ENCODE measurements around the gene NDUFS6.
A peak's percentile ranks its signal among the peaks of the same experiment; 100 is the strongest.

The NDUFS6 gene

GRCh38 chr5:1801222-1801966, at the start of gene NDUFS6:
Gene NDUFS6 (plus strand): TSS chr5:1801407. CDS start chr5:1801418, 11 bp downstream.
- DNase-seq = peak; percentile 62

- no peak for DNase-seq
Measured at GRCh38 chr5:1751864-1752822, 49.1 kb upstream of the NDUFS6 start.

- no peak for DNase-seq
Measured at GRCh38 chr5:1752881-1753280, 48.3 kb upstream of the NDUFS6 start.

GRCh38 chr5:1753490-1753889, 47.7 kb upstream of the NDUFS6 start:
- no peak for DNase-seq

- no peak for DNase-seq
Measured at GRCh38 chr5:1754531-1755220, 46.5 kb upstream of the NDUFS6 start.

- no peak for DNase-seq
Measured at GRCh38 chr5:1755321-1755949, 45.8 kb upstream of the NDUFS6 start.

- no peak for DNase-seq
Measured at GRCh38 chr5:1756481-1756880, 44.7 kb upstream of the NDUFS6 start.

- DNase-seq = no peak
Measured at GRCh38 chr5:1757511-1757910, 43.7 kb upstream of the NDUFS6 start.

GRCh38 chr5:1758574-1758973, 42.6 kb upstream of the NDUFS6 start:
- no peak for DNase-seq

GRCh38 chr5:1759378-1759970, 41.7 kb upstream of the NDUFS6 start:
- DNase-seq = no peak

- no peak for DNase-seq
Measured at GRCh38 chr5:1760231-1760630, 41.0 kb upstream of the NDUFS6 start.

- no peak for DNase-seq
Measured at GRCh38 chr5:1760656-1761452, 40.4 kb upstream of the NDUFS6 start.

GRCh38 chr5:1761453-1761755, 39.8 kb upstream of the NDUFS6 start:
- DNase-seq = no peak

- DNase-seq = no peak
Measured at GRCh38 chr5:1762121-1762882, 38.9 kb upstream of the NDUFS6 start.

- DNase-seq = no peak
Measured at GRCh38 chr5:1762883-1763547, 38.2 kb upstream of the NDUFS6 start.

- peak; percentile 10 for DNase-seq
Measured at GRCh38 chr5:1763548-1763911, 37.7 kb upstream of the NDUFS6 start.

GRCh38 chr5:1763960-1764605, 37.1 kb upstream of the NDUFS6 start:
- DNase-seq = no peak

GRCh38 chr5:1764606-1764960, 36.6 kb upstream of the NDUFS6 start:
- no peak for DNase-seq

- no peak for DNase-seq
Measured at GRCh38 chr5:1765141-1765879, 35.9 kb upstream of the NDUFS6 start.

All from activated T-cell treated with anti-CD3 and anti-CD28 coated beads for 4 hours (primary cell).